CD4-positive, alpha-beta T cell (primary cell): Measurements from ENCODE around the gene FAR1. TPM values are rescaled to one million over a fixed set of nuclear protein-coding genes. Genes with fewer than 3 reads are reported as not detected.

Experiments
- ATAC-seq: fragments of 200-7000 bp; cut with Tn5 transposase; one replicate; pipeline ENCODE4 v1.10.0; 2022; ENCODE audit warnings: mild to moderate bottlenecking; ENCODE audit not compliant: poor library complexity
- CTCF ChIA-PET: fragments of 350-600 bp; sonication (Branson Sonifier 250); formaldehyde crosslinking; loops from one replicate; lab custom pipeline; 2021; ENCODE audit warnings: antibody characterized with exemption, inconsistent platforms; lab: Charles Lee
- POLR2A ChIA-PET: fragments of 350-600 bp; sonication (Branson Sonifier 250); formaldehyde crosslinking; loops from one replicate; lab custom pipeline; 2021; ENCODE audit warnings: antibody characterized with exemption, inconsistent platforms; lab: Charles Lee
- DNase-seq, 14 experiments: peaks; one replicate each; pipeline ENCODE4 v3.0.0-alpha.2; 2013 to 2020; ENCODE audit warnings: mixed read lengths in 2 of 14
- H3K27ac ChIP-seq, 2 donors: one replicate each; pipeline versions ENCODE4 v1.5.1 to v1.7.0; 2013; ENCODE audit warnings: low read length in 2 of 2, low read depth in 1 of 2, mild to moderate bottlenecking in 1 of 2
- H3K27me3 ChIP-seq, 2 experiments: 1 replicate in 1 of 2; 2 replicates in 1 of 2; pipeline versions ENCODE4 v1.6.1 to v1.7.0; 2013; ENCODE audit warnings: low read length in 2 of 2, control low read depth in 1 of 2, mild to moderate bottlenecking in 1 of 2, moderate library complexity in 1 of 2; ENCODE audit not compliant: insufficient read depth in 2 of 2, control insufficient read depth in 1 of 2
- H3K36me3 ChIP-seq: one replicate; pipeline ENCODE4 v1.6.1; 2013; ENCODE audit warnings: low read length, control low read depth; ENCODE audit not compliant: insufficient read depth
- H3K4me1 ChIP-seq: one replicate; pipeline ENCODE4 v1.6.1; 2013; ENCODE audit warnings: low read length, control low read depth; ENCODE audit not compliant: insufficient read depth
- H3K4me3 ChIP-seq: one replicate; pipeline ENCODE4 v1.5.1; 2013; ENCODE audit warnings: mild to moderate bottlenecking, low read length, moderate library complexity
- H3K9me3 ChIP-seq, 2 experiments: 1 replicate in 1 of 2; 2 replicates in 1 of 2; pipeline versions ENCODE4 v1.6.1 to v1.7.0; 2013; ENCODE audit warnings: low read length in 2 of 2, mild to moderate bottlenecking in 2 of 2, control low read depth in 1 of 2, moderate library complexity in 1 of 2; ENCODE audit not compliant: control insufficient read depth in 1 of 2, insufficient read depth in 1 of 2
- H3K27ac Mint-ChIP-seq: one replicate; pipeline ENCODE4 v1.8.0; 2020; ENCODE audit warnings: mixed read lengths
- H3K27me3 Mint-ChIP-seq: one replicate; pipeline ENCODE4 v1.8.0; 2021; ENCODE audit warnings: mixed read lengths
- H3K36me3 Mint-ChIP-seq: one replicate; pipeline ENCODE4 v1.8.0; 2021; ENCODE audit warnings: low read depth, mixed read lengths
- H3K4me1 Mint-ChIP-seq: one replicate; pipeline ENCODE4 v1.8.0; 2021; ENCODE audit warnings: low read depth, mixed read lengths
- H3K4me3 Mint-ChIP-seq: one replicate; pipeline ENCODE4 v1.8.0; 2020; ENCODE audit warnings: mild to moderate bottlenecking, mixed read lengths
- H3K9me3 Mint-ChIP-seq: one replicate; pipeline ENCODE4 v1.8.0; 2020; ENCODE audit warnings: mixed read lengths
- CTCF ChIP-seq: fragments of 200-600 bp; IDR thresholded peaks from one replicate; pipeline ENCODE4 v1.8.0; 2022; ENCODE audit warnings: antibody characterized with exemption, mild to moderate bottlenecking
- intact Hi-C, 2 experiments: fragments of 100-400 bp; cut with DNase I in 1 of 2; cut with micrococcal nuclease in 1 of 2; formaldehyde crosslinking; loops; one replicate each; pipeline versions ENCODE4 v1.15.1 to v1.9.0; 2023 to 2025; cut with DNase I, micrococcal nuclease
- total RNA-seq, 174 experiments: library from RNA in 2 of 174; stranded (reverse) in 2 of 174; gene quantifications; one replicate each; pipeline ENCODE4 v1.2.3 and lab custom pipeline; 2021 to 2026

Gene FAR1
- total RNA-seq, 2 experiments from 2014 or later = 28.4 to 29.0 TPM

- ChIA-PET CTCF (no interaction called here), POLR2A (no interaction called here)
- DNase-seq (no peak), ATAC-seq (no peak)
- H3K36me3 ChIP-seq = no peaks in the 10 kb centered on the region
- TF ChIP-seq CTCF = no peak
- H3K4me3 ChIP-seq = no peak overlapping the region
- H3K27ac ChIP-seq = no peak overlapping the region
- H3K4me1 ChIP-seq = no peaks in the 10 kb centered on the region
- H3K4me3 Mint-ChIP-seq = no peak overlapping the region
- no peak overlapping the region for H3K27ac Mint-ChIP-seq
- H3K9me3 ChIP-seq = no peaks in the 10 kb centered on the region
- H3K27me3 Mint-ChIP-seq = no peaks in the 10 kb centered on the region
- H3K36me3 Mint-ChIP-seq = no peaks in the 10 kb centered on the region
- H3K4me1 Mint-ChIP-seq = no peaks in the 10 kb centered on the region
- intact Hi-C loops = loop anchor here in 1 of 2 experiments (5.0 to 10.0 kb wide), 3 partner anchors 64 to 1426 kb away; no protein-coding TSS in a partner anchor
- H3K9me3 Mint-ChIP-seq = no peaks in the 10 kb centered on the region
- H3K27me3 ChIP-seq = no peaks in the 10 kb centered on the region
Measured at GRCh38 chr11:13778345-13778744, 109.9 kb downstream of the FAR1 start.

DNA sequence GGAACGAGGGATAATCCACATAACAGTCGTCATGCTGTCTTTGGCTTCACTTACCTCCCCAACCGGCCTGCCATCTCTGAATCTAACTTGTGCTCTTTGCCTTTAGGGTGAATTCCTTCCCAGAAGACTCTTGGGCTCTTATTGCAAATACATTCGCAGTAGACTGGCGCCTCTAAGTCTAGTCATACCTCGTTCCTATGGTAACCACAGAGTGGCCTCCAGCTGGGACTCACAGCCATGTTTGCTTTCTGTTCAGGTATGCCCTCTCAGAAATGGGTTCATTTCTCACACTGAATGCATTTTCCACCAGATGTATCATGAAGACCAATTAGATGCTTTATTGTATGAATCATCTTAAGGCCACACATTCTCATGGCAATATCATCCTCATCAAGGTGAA, 112.7 kb downstream of the FAR1 start:
- Histone ChIP-seq H3K9me3 (no peaks in the 10 kb centered on the region), H3K36me3 (no peaks in the 10 kb centered on the region), H3K4me3 (no peak overlapping the region), H3K27ac (no peak overlapping the region), H3K4me1 (no peaks in the 10 kb centered on the region), H3K27me3 (no peaks in the 10 kb centered on the region)
- Mint-ChIP-seq H3K36me3 (no peaks in the 10 kb centered on the region), H3K27ac (no peak overlapping the region), H3K4me1 (no peaks in the 10 kb centered on the region), H3K9me3 (no peaks in the 10 kb centered on the region), H3K4me3 (no peak overlapping the region), H3K27me3 (no peaks in the 10 kb centered on the region)
- no peak for TF ChIP-seq CTCF
- ATAC-seq (no peak), DNase-seq (no peak)
- ChIA-PET POLR2A (no interaction called here), CTCF (no interaction called here)
- intact Hi-C loops = loop anchor here in 1 of 2 experiments (5.0 kb wide), 1 partner anchor 86 kb away; no protein-coding TSS in a partner anchor

Other genes starting within 250 kb of the FAR1 start
- gene BTBD10, start 205.4 kb upstream of the FAR1 start, total RNA-seq = 10 to 100 TPM; 13.3 to 14.8 TPM
- not detected for gene PTH, start 172.7 kb upstream of the FAR1 start, total RNA-seq